GM18520 (cell line): ENCODE results near the gene GJB6.

Source experiments
- ATAC-seq: cut with Tn5 transposase; IDR thresholded peaks from one replicate; pipeline ENCODE4 v1.9.1; 2021; ENCODE audit not compliant: unreplicated experiment

GJB6 gene

GRCh38 chr13:20188667-20189553 is 43.2 kb downstream of the GJB6 start:
- no peak for ATAC-seq

GRCh38 chr13:20186771-20187170 is 45.3 kb downstream of the GJB6 start:
- ATAC-seq: no peak

- no peak for ATAC-seq
These were observed 46.6 kb downstream of the GJB6 start for GRCh38 chr13:20185366-20186056.

- peak; percentile 55 for ATAC-seq
These were observed 49.8 kb downstream of the GJB6 start for GRCh38 chr13:20182231-20182846.

- ATAC-seq: no peak
These were observed 50.9 kb downstream of the GJB6 start for GRCh38 chr13:20181188-20181587.

GRCh38 chr13:20178156-20178555 is 54.0 kb downstream of the GJB6 start:
- ATAC-seq: no peak

GRCh38 chr13:20177049-20177831 is 54.9 kb downstream of the GJB6 start:
- no peak for ATAC-seq

- ATAC-seq: no peak
These were observed 56.0 kb downstream of the GJB6 start for GRCh38 chr13:20175907-20176652.

GRCh38 chr13:20175406-20175794 is 56.7 kb downstream of the GJB6 start:
- ATAC-seq: no peak

- ATAC-seq: peak; percentile 81
These were observed 57.3 kb downstream of the GJB6 start for GRCh38 chr13:20174656-20175405.

- ATAC-seq: no peak
These were observed 58.9 kb downstream of the GJB6 start for GRCh38 chr13:20173116-20173746.
